Duodenal mucosa (tissue), 2 donors: ENCODE data around the gene INO80C.

Source experiments
- H3K27ac ChIP-seq: one replicate; pipeline ENCODE4 v1.7.0; 2013; ENCODE audit warnings: low read depth, low read length
- H3K27me3 ChIP-seq, 2 donors: one replicate each; pipeline ENCODE4 v1.7.0; 2013; ENCODE audit warnings: low read length in 2 of 2, control low read depth in 1 of 2; ENCODE audit not compliant: insufficient read depth in 2 of 2, control insufficient read depth in 1 of 2
- H3K36me3 ChIP-seq, 2 donors: one replicate each; pipeline ENCODE4 v1.7.0; 2013; ENCODE audit warnings: low read length in 2 of 2, control low read depth in 1 of 2; ENCODE audit not compliant: insufficient read depth in 2 of 2, control insufficient read depth in 1 of 2
- H3K4me1 ChIP-seq, 2 donors: one replicate each; pipeline ENCODE4 v1.7.0; 2013; ENCODE audit warnings: low read length in 2 of 2, control low read depth in 1 of 2; ENCODE audit not compliant: insufficient read depth in 2 of 2, control insufficient read depth in 1 of 2
- H3K4me3 ChIP-seq, 2 donors: one replicate each; pipeline ENCODE4 v1.7.0; 2013; ENCODE audit warnings: low read length in 2 of 2, low read depth in 1 of 2
- H3K9ac ChIP-seq, 2 donors: one replicate each; pipeline ENCODE4 v1.7.0; 2013; ENCODE audit warnings: low read length in 2 of 2, low read depth in 1 of 2
- H3K9me3 ChIP-seq, 2 donors: one replicate each; pipeline ENCODE4 v1.7.0; 2013; ENCODE audit warnings: low read length in 2 of 2, control low read depth in 1 of 2; ENCODE audit not compliant: control insufficient read depth in 1 of 2

INO80C gene

GRCh38 chr18:35464831-35465279 lies 32.9 kb downstream of the INO80C start:
- peaks cover 0 to 3% of the 10 kb centered on the region in 2 donors for H3K36me3 ChIP-seq
- no peak overlapping the region for H3K9ac ChIP-seq
- H3K27ac ChIP-seq, result no peak overlapping the region
- H3K4me1 ChIP-seq, result peaks cover 7 to 17% of the 10 kb centered on the region in 2 donors
- no peaks in the 10 kb centered on the region for H3K27me3 ChIP-seq
- no peak overlapping the region for H3K4me3 ChIP-seq
- no peaks in the 10 kb centered on the region for H3K9me3 ChIP-seq

- Histone ChIP-seq H3K27me3 (no peaks in the 10 kb centered on the region), H3K9me3 (no peaks in the 10 kb centered on the region), H3K4me3 (no peak overlapping the region), H3K27ac (no peak overlapping the region), H3K9ac (no peak overlapping the region), H3K4me1 (peaks cover 12 to 22% of the 10 kb centered on the region in 2 donors), H3K36me3 (peaks cover 0 to 3% of the 10 kb centered on the region in 2 donors)
These were observed 33.9 kb downstream of the INO80C start for GRCh38 chr18:35463827-35464226.

GRCh38 chr18:35463050-35463449 lies 34.7 kb downstream of the INO80C start:
- Histone ChIP-seq H3K27ac (no peak overlapping the region), H3K4me3 (no peak overlapping the region), H3K27me3 (no peaks in the 10 kb centered on the region), H3K36me3 (peaks cover 0 to 2% of the 10 kb centered on the region in 2 donors), H3K9me3 (no peaks in the 10 kb centered on the region), H3K4me1 (peaks cover 19 to 25% of the 10 kb centered on the region in 2 donors), H3K9ac (no peak overlapping the region)

GRCh38 chr18:35460736-35461161 lies 37.0 kb downstream of the INO80C start:
- H3K9ac ChIP-seq, result no peak overlapping the region
- no peaks in the 10 kb centered on the region for H3K9me3 ChIP-seq
- no peak overlapping the region for H3K27ac ChIP-seq
- no peaks in the 10 kb centered on the region for H3K36me3 ChIP-seq
- H3K4me3 ChIP-seq, result no peak overlapping the region
- no peaks in the 10 kb centered on the region for H3K27me3 ChIP-seq
- H3K4me1 ChIP-seq, result peaks cover 22 to 30% of the 10 kb centered on the region in 2 donors

- Histone ChIP-seq H3K27ac (no peak overlapping the region), H3K9me3 (no peaks in the 10 kb centered on the region), H3K36me3 (no peaks in the 10 kb centered on the region), H3K27me3 (no peaks in the 10 kb centered on the region), H3K9ac (no peak overlapping the region), H3K4me1 (peaks cover 19 to 23% of the 10 kb centered on the region in 2 donors), H3K4me3 (no peak overlapping the region)
These were observed 37.8 kb downstream of the INO80C start for GRCh38 chr18:35459997-35460396.

- H3K36me3 ChIP-seq, result no peaks in the 10 kb centered on the region
- H3K27ac ChIP-seq, result no peak overlapping the region
- no peaks in the 10 kb centered on the region for H3K9me3 ChIP-seq
- H3K27me3 ChIP-seq, result no peaks in the 10 kb centered on the region
- no peak overlapping the region for H3K9ac ChIP-seq
- H3K4me3 ChIP-seq, result no peak overlapping the region
- peaks cover 19 to 22% of the 10 kb centered on the region in 2 donors for H3K4me1 ChIP-seq
These were observed 38.9 kb downstream of the INO80C start for GRCh38 chr18:35458677-35459441.

- no peaks in the 10 kb centered on the region for H3K36me3 ChIP-seq
- H3K4me1 ChIP-seq, result peaks cover 19 to 21% of the 10 kb centered on the region in 2 donors
- H3K27ac ChIP-seq, result no peak overlapping the region
- H3K9ac ChIP-seq, result no peak overlapping the region
- H3K9me3 ChIP-seq, result no peaks in the 10 kb centered on the region
- H3K4me3 ChIP-seq, result no peak overlapping the region
- no peaks in the 10 kb centered on the region for H3K27me3 ChIP-seq
These were observed 39.5 kb downstream of the INO80C start for GRCh38 chr18:35458271-35458670.

- H3K27ac ChIP-seq, result no peak overlapping the region
- no peak overlapping the region for H3K9ac ChIP-seq
- H3K36me3 ChIP-seq, result no peaks in the 10 kb centered on the region
- H3K4me1 ChIP-seq, result peaks cover 17 to 19% of the 10 kb centered on the region in 2 donors
- no peak overlapping the region for H3K4me3 ChIP-seq
- no peaks in the 10 kb centered on the region for H3K27me3 ChIP-seq
- H3K9me3 ChIP-seq, result no peaks in the 10 kb centered on the region
These were observed 40.5 kb downstream of the INO80C start for GRCh38 chr18:35457140-35457704.

- no peaks in the 10 kb centered on the region for H3K27me3 ChIP-seq
- H3K4me3 ChIP-seq, result no peak overlapping the region
- H3K9ac ChIP-seq, result no peak overlapping the region
- H3K9me3 ChIP-seq, result no peaks in the 10 kb centered on the region
- H3K4me1 ChIP-seq, result peaks cover 17 to 19% of the 10 kb centered on the region in 2 donors
- H3K36me3 ChIP-seq, result no peaks in the 10 kb centered on the region
- H3K27ac ChIP-seq, result no peak overlapping the region
These were observed 41.6 kb downstream of the INO80C start for GRCh38 chr18:35455926-35456763.

GRCh38 chr18:35454803-35455202 lies 43.0 kb downstream of the INO80C start:
- no peaks in the 10 kb centered on the region for H3K9me3 ChIP-seq
- no peak overlapping the region for H3K27ac ChIP-seq
- H3K36me3 ChIP-seq, result no peaks in the 10 kb centered on the region
- peaks cover 17 to 19% of the 10 kb centered on the region in 2 donors for H3K4me1 ChIP-seq
- no peak overlapping the region for H3K4me3 ChIP-seq
- H3K27me3 ChIP-seq, result no peaks in the 10 kb centered on the region
- no peak overlapping the region for H3K9ac ChIP-seq
